HepG2 (cell line): Measurements from ENCODE around the gene FBXO41. TPM values are rescaled to one million over a fixed set of nuclear protein-coding genes. Genes with fewer than 3 reads are reported as not detected.

ENCODE experiments used
- GPN1 ChIP-seq: sonication (generic); formaldehyde crosslinking; IDR thresholded peaks from 2 replicates; pipeline ENCODE4 v1.5.1; 2020; ENCODE audit warnings: missing genetic modification reagents, borderline replicate concordance
- HES4 ChIP-seq: sonication (generic); formaldehyde crosslinking; IDR thresholded peaks from 2 replicates; pipeline ENCODE4 v1.9.0; 2021; ENCODE audit warnings: mild to moderate bottlenecking, missing genetic modification reagents, borderline replicate concordance
- HNF1A ChIP-seq, 2 experiments: sonication (generic) in 1 of 2; formaldehyde crosslinking in 1 of 2; IDR thresholded peaks; 2 replicates each; pipeline versions ENCODE4 v1.4.0 to v1.6.1; 2016 to 2020; ENCODE audit warnings: borderline replicate concordance in 1 of 2, low read depth in 1 of 2, mild to moderate bottlenecking in 1 of 2, missing genetic modification reagents in 1 of 2
- HOMEZ ChIP-seq: IDR thresholded peaks from 2 replicates; pipeline ENCODE4 v1.6.1; 2016; ENCODE audit warnings: low read depth
- IRF9 ChIP-seq: sonication (generic); formaldehyde crosslinking; IDR thresholded peaks from 2 replicates; pipeline ENCODE4 v1.8.0; 2022; ENCODE audit warnings: missing genetic modification reagents, mild to moderate bottlenecking, borderline replicate concordance
- KDM5A ChIP-seq: fragments of 200-600 bp; sonication (generic); IDR thresholded peaks from 2 replicates; pipeline ENCODE4 v1.7.0; 2018; ENCODE audit warnings: antibody characterized with exemption, mild to moderate bottlenecking, low read length, borderline replicate concordance
- PHF8 ChIP-seq: sonication (generic); formaldehyde crosslinking; IDR thresholded peaks from 2 replicates; pipeline ENCODE4 v1.5.0; 2020; ENCODE audit warnings: missing genetic modification reagents
- SIN3A ChIP-seq: IDR thresholded peaks from 2 replicates; pipeline ENCODE4 v1.6.1; 2011; ENCODE audit warnings: low read depth, mild to moderate bottlenecking, control low read depth, low read length, borderline replicate concordance
- TEF ChIP-seq: sonication (generic); formaldehyde crosslinking; IDR thresholded peaks from 2 replicates; pipeline ENCODE4 v1.5.0; 2020; ENCODE audit warnings: missing genetic modification reagents
- USF2 ChIP-seq, 2 experiments: sonication (generic) in 1 of 2; formaldehyde crosslinking in 1 of 2; IDR thresholded peaks; 2 replicates each; pipeline versions ENCODE4 v1.5.1 to v1.6.1; 2011 to 2020; ENCODE audit warnings: borderline replicate concordance in 1 of 2, low read depth in 1 of 2, low read length in 1 of 2, mild to moderate bottlenecking in 1 of 2, missing genetic modification reagents in 1 of 2, moderate library complexity in 1 of 2
- ZFP41 ChIP-seq: sonication (generic); formaldehyde crosslinking; IDR thresholded peaks from 2 replicates; pipeline ENCODE4 v1.4.0; 2020; ENCODE audit warnings: mild to moderate bottlenecking, missing genetic modification reagents, borderline replicate concordance
- ZIK1 ChIP-seq: sonication (generic); formaldehyde crosslinking; IDR thresholded peaks from 2 replicates; pipeline ENCODE4 v1.5.0; 2020; ENCODE audit warnings: mild to moderate bottlenecking, low read depth, missing genetic modification reagents, borderline replicate concordance
- ZKSCAN5 ChIP-seq: sonication (generic); formaldehyde crosslinking; IDR thresholded peaks from 2 replicates; pipeline ENCODE4 v1.5.1; 2020; ENCODE audit warnings: mild to moderate bottlenecking, missing genetic modification reagents
- ZNF337 ChIP-seq: sonication (generic); formaldehyde crosslinking; IDR thresholded peaks from 2 replicates; pipeline ENCODE4 v1.5.1; 2020; ENCODE audit warnings: missing genetic modification reagents, low read depth, mild to moderate bottlenecking, borderline replicate concordance
- ZNF775 ChIP-seq: sonication (generic); formaldehyde crosslinking; IDR thresholded peaks from 2 replicates; pipeline ENCODE4 v1.4.0; 2020; ENCODE audit warnings: missing genetic modification reagents, mild to moderate bottlenecking, moderate library complexity, borderline replicate concordance
- ZSCAN31 ChIP-seq: sonication (generic); formaldehyde crosslinking; IDR thresholded peaks from 2 replicates; pipeline ENCODE4 v1.5.0; 2020; ENCODE audit warnings: low read depth, mild to moderate bottlenecking, missing genetic modification reagents
- polyA plus RNA-seq, 8 experiments: library from polyadenylated mRNA; depleted of rRNA in 3 of 8; stranded (reverse) in 7 of 8; unstranded in 1 of 8; fragments of >200 nt; fragmentation: Illumina TruSeq in 4 of 8; extraction: Trizol in 4 of 8; gene quantifications; 2 replicates each; pipeline versions ENCODE4 v1.2.1 to v1.2.3, GENCODE V29; 2011 to 2016; ENCODE audit warnings: low read depth in 4 of 8, missing spikeins in 1 of 8, mixed read lengths in 1 of 8; ENCODE audit not compliant: insufficient read depth in 1 of 8
- total RNA-seq, 5 experiments: library from RNA; depleted of rRNA; stranded (reverse); fragments of >200 nt; fragmentation: Illumina TruSeq; extraction: Trizol; gene quantifications; 2 replicates each; pipeline ENCODE4 v1.2.3, GENCODE V29; 2016; ENCODE audit warnings: low read depth in 1 of 5

FBXO41 gene
- total and polyA plus RNA-seq, 2 of the 13 experiments (the other 11 are each of a cell fraction or from before 2014, with no cell fraction given): 4.2 to 10.3 TPM

- TF ChIP-seq HES4 (peak; percentile 78; the same call in 1 of the 2 replicates), TEF (CRISPR knock-in tag) (0 out of 2 replicates have a peak, but pooled peaks have one; percentile 45), PHF8 (CRISPR knock-in tag) (peak; percentile 98), ZFP41 (CRISPR knock-in tag) (no peak), KDM5A (peak; percentile 82; the same call in 1 of the 2 replicates), HOMEZ (CRISPR knock-in tag) (no peak), ZNF337 (CRISPR knock-in tag) (peak; percentile 29; the same call in 1 of the 2 replicates), IRF9 (CRISPR knock-in tag) (no peak; the same call in 1 of the 2 replicates), SIN3A (peak; percentile 95; the same call in 1 of the 2 replicates), ZSCAN31 (CRISPR knock-in tag) (0 out of 2 replicates have a peak, but pooled peaks have one; percentile 29), ZNF775 (CRISPR knock-in tag) (peak; percentile 70; the same call in 1 of the 2 replicates), ZIK1 (no peak), USF2 (IDR thresholded peaks at IDR 0.05; ENCODE audit: low read depth, low read length) (no peak), USF2 (CRISPR knock-in tag; IDR thresholded peaks at IDR 0.05; ENCODE audit: borderline replicate concordance) (no peak), GPN1 (no peak), HNF1A (IDR thresholded peaks at IDR 0.05; ENCODE audit: low read depth) (no peak), HNF1A (CRISPR knock-in tag; IDR thresholded peaks at IDR 0.05; ENCODE audit: borderline replicate concordance) (peak; percentile 71), ZKSCAN5 (no peak)
Observed at GRCh38 chr2:73214120-73215035, 69.9 kb downstream of the FBXO41 start, which contains the start of gene SMYD5 (continued).
